Suppressor macrophage (primary cell): Measurements from ENCODE around the gene OR2T12.
"Not testable (repeated sequence)": the region's sequence is repeated elsewhere in the genome, so short reads cannot be mapped to it uniquely, and the experiment has no call there.

Source experiments
- DNase-seq, 4 experiments: peaks; one replicate each; pipeline ENCODE4 v3.0.0-alpha.2; 2020 to 2022
- total RNA-seq, 17 experiments: gene quantifications; one replicate each; lab custom pipeline; 2026; ENCODE audit warnings: mixed read lengths in 6 of 17, inconsistent platforms in 3 of 17; lab: John Stamatoyannopoulos, UW

OR2T12 gene
- total RNA-seq: 0 to 1.9 (median 0) reads per million in 17 experiments

- no peak for DNase-seq
These were observed at the start of gene OR2T12 for GRCh38 chr1:248303324-248303723. TSS of gene OR2T12 (minus strand) at chr1:248303424. CDS start at chr1:248295578, 7,846 bp downstream.

GRCh38 chr1:248348475-248348874 is 45.3 kb upstream of the OR2T12 start, which contains the start of gene OR14C36:
TSS of gene OR14C36 (plus strand) at chr1:248348775. CDS start at chr1:248348775, 0 bp downstream.
- DNase-seq: no peak

- no peak for DNase-seq
These were observed 40.2 kb upstream of the OR2T12 start for GRCh38 chr1:248343451-248343850.

GRCh38 chr1:248324468-248324867 is 21.2 kb upstream of the OR2T12 start, which contains the start of gene OR2M7:
TSS of gene OR2M7 (minus strand) at chr1:248324568. CDS start at chr1:248324568, 0 bp downstream.
- no peak for DNase-seq

- DNase-seq: no peak
These were observed 13.6 kb upstream of the OR2T12 start for GRCh38 chr1:248316796-248317195.

GRCh38 chr1:248306740-248307139 is 3.5 kb upstream of the OR2T12 start:
- not testable (repeated sequence) for DNase-seq

GRCh38 chr1:248306103-248306502 is 2.9 kb upstream of the OR2T12 start:
- no peak for DNase-seq

- not testable (repeated sequence) for DNase-seq
These were observed 2.4 kb upstream of the OR2T12 start for GRCh38 chr1:248305672-248306071.

- DNase-seq: peak in 2 of 4 experiments; percentile 24 to 25
These were observed 14.8 kb downstream of the OR2T12 start for GRCh38 chr1:248288391-248288790.

GRCh38 chr1:248277876-248278275 is 25.3 kb downstream of the OR2T12 start, which contains the start of gene OR2T33:
TSS of gene OR2T33 (minus strand) at chr1:248277976. CDS start at chr1:248273814, 4,162 bp downstream.
- no peak for DNase-seq

- not testable (repeated sequence) for DNase-seq
These were observed 30.0 kb downstream of the OR2T12 start for GRCh38 chr1:248273225-248273624.

- DNase-seq: no peak
These were observed 35.0 kb downstream of the OR2T12 start for GRCh38 chr1:248268178-248268577.

- DNase-seq: not testable (repeated sequence)
These were observed 43.9 kb downstream of the OR2T12 start for GRCh38 chr1:248259309-248259708.

- peak; percentile 45 to 77 (median 66) for DNase-seq
These were observed 60.0 kb downstream of the OR2T12 start for GRCh38 chr1:248243204-248243603.
